HL-60 (cell line): Measurements from ENCODE around the gene SPATA9.

ENCODE experiments used
- DNase-seq, 2 experiments: peaks; one replicate each; pipeline ENCODE4 v3.0.0-alpha.2; 2010 to 2020; ENCODE audit warnings: low read depth in 1 of 2, low spot score in 1 of 2
- H3K27ac ChIP-seq: fragments of 250-450 bp; sonication (Bioruptor Pico); replicated peaks from 2 replicates; pipeline ENCODE4 v1.5.1; 2020; ENCODE audit warnings: mild to moderate bottlenecking, moderate library complexity
- H3K27me3 ChIP-seq: fragments of 250-450 bp; sonication (Bioruptor Pico); 2 replicates; pipeline ENCODE4 v1.5.1; 2021; ENCODE audit warnings: mild to moderate bottlenecking, moderate library complexity; ENCODE audit not compliant: insufficient read depth, poor library complexity, severe bottlenecking
- H3K4me3 ChIP-seq: replicated peaks from 2 replicates; pipeline ENCODE4 v1.5.1; 2011; ENCODE audit warnings: mild to moderate bottlenecking, control low read depth, low read length; ENCODE audit not compliant: insufficient read depth
- GABPA ChIP-seq: IDR thresholded peaks from 2 replicates; pipeline ENCODE4 v1.6.1; 2012; ENCODE audit warnings: low read depth
- POLR2AphosphoS5 ChIP-seq: IDR thresholded peaks from 2 replicates; pipeline ENCODE4 v1.6.1; 2012; ENCODE audit warnings: low read depth
- SPI1 ChIP-seq: IDR thresholded peaks from 2 replicates; pipeline ENCODE4 v1.6.1; 2012; ENCODE audit warnings: low read depth, mild to moderate bottlenecking, borderline replicate concordance
- TF ChIP-seq, protein P1 (sequence below): IDR thresholded peaks from one replicate; pipeline ENCODE4 v1.5.1; 2011; ENCODE audit warnings: low read length, control low read depth, inconsistent platforms; ENCODE audit not compliant: insufficient read depth
- TF ChIP-seq, protein P2 (sequence below): IDR thresholded peaks from 2 replicates; pipeline ENCODE4 v1.6.1; 2012; ENCODE audit warnings: low read depth; ENCODE audit not compliant: insufficient replicate concordance

The SPATA9 gene

DNA sequence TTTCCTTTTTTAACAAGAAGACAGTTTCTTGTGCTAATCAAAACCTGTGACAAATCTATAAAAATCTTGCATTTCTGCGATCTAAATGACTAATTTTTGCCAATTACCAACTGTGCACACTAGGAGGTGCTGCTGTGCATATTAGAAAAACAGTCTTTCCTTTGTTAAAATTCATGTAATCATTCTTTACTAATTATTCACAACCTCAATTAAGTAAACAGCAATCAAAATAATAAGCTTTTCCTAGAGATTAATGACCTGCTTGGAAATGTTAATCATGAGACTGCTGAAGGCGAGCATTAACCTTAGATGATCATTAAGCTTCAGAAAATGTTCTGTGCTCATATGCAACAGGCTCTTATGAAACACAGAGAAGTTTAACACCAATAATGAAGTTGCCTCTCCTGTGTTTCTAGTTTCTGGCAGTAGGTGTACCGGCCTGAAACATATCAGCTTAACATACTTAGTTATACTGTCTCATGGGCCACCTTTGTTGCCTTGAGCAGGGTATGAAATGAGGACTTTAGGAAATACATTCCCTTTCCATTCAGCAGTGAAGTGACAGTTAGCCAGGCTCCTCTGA, 18.5 kb downstream of the SPATA9 start:
- no peak overlapping the region for H3K27ac ChIP-seq
- no peak for TF ChIP-seq POLR2AphosphoS5
- TF ChIP-seq, protein P1, sequence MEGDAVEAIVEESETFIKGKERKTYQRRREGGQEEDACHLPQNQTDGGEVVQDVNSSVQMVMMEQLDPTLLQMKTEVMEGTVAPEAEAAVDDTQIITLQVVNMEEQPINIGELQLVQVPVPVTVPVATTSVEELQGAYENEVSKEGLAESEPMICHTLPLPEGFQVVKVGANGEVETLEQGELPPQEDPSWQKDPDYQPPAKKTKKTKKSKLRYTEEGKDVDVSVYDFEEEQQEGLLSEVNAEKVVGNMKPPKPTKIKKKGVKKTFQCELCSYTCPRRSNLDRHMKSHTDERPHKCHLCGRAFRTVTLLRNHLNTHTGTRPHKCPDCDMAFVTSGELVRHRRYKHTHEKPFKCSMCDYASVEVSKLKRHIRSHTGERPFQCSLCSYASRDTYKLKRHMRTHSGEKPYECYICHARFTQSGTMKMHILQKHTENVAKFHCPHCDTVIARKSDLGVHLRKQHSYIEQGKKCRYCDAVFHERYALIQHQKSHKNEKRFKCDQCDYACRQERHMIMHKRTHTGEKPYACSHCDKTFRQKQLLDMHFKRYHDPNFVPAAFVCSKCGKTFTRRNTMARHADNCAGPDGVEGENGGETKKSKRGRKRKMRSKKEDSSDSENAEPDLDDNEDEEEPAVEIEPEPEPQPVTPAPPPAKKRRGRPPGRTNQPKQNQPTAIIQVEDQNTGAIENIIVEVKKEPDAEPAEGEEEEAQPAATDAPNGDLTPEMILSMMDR = peak; percentile 7
- TF ChIP-seq GABPA = no peak
- TF ChIP-seq, protein P2, sequence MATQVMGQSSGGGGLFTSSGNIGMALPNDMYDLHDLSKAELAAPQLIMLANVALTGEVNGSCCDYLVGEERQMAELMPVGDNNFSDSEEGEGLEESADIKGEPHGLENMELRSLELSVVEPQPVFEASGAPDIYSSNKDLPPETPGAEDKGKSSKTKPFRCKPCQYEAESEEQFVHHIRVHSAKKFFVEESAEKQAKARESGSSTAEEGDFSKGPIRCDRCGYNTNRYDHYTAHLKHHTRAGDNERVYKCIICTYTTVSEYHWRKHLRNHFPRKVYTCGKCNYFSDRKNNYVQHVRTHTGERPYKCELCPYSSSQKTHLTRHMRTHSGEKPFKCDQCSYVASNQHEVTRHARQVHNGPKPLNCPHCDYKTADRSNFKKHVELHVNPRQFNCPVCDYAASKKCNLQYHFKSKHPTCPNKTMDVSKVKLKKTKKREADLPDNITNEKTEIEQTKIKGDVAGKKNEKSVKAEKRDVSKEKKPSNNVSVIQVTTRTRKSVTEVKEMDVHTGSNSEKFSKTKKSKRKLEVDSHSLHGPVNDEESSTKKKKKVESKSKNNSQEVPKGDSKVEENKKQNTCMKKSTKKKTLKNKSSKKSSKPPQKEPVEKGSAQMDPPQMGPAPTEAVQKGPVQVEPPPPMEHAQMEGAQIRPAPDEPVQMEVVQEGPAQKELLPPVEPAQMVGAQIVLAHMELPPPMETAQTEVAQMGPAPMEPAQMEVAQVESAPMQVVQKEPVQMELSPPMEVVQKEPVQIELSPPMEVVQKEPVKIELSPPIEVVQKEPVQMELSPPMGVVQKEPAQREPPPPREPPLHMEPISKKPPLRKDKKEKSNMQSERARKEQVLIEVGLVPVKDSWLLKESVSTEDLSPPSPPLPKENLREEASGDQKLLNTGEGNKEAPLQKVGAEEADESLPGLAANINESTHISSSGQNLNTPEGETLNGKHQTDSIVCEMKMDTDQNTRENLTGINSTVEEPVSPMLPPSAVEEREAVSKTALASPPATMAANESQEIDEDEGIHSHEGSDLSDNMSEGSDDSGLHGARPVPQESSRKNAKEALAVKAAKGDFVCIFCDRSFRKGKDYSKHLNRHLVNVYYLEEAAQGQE = no peak
- no peak for TF ChIP-seq SPI1
- DNase-seq = no peak

DNA sequence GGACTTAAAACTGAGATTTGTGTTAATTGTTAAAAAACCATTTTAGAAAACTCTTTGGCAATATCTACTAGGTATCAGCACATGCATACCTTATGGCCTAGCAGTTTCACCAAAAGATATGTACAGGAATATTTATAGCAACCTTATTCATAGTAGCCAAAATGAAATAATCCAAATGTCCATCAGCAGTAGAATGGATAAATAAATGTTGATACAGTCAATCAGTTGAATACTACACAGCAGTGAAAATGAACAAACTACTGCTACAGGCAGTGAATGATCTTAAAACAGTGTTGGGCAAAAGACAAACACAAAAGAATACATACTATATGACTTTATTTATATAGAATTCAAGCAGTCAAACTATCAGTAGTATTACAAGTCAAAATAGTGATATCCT, 19.8 kb downstream of the SPATA9 start:
- Histone ChIP-seq H3K27me3 (no peaks in the 10 kb centered on the region), H3K4me3 (no peak overlapping the region), H3K27ac (no peak overlapping the region)
- TF ChIP-seq POLR2AphosphoS5 (no peak), GABPA (no peak), SPI1 (no peak)
- TF ChIP-seq, protein P1 = no peak
- no peak for DNase-seq

More for the DNA sequence above, 18.5 kb downstream of the SPATA9 start:
- Histone ChIP-seq H3K27me3 (no peaks in the 10 kb centered on the region), H3K4me3 (no peak overlapping the region)

DNA sequence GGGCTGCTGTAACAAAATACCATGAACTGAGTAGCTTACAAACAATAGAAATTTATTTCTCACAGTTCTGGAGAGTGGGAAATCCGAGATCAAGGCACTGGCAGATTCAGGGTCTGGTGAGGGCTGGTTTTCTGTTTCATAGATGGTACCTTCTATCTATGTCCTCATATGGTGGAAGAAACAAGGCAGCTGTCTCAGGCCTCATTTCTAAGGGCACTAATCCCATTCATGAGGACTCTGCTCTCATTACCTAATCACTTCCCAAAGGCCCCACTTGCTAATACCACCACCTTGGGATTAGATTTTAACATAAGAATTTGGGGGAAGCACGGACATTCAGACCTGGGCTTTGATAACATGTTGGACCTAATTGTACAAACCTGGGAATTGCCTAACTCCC, 22.7 kb downstream of the SPATA9 start:
- Histone ChIP-seq H3K27me3 (no peaks in the 10 kb centered on the region), H3K4me3 (no peak overlapping the region), H3K27ac (no peak overlapping the region)
- no peak for DNase-seq
- TF ChIP-seq, protein P1 = no peak
- TF ChIP-seq POLR2AphosphoS5 = no peak
- no peak for TF ChIP-seq GABPA
- TF ChIP-seq, protein P2 = no peak
- TF ChIP-seq SPI1 = no peak

DNA sequence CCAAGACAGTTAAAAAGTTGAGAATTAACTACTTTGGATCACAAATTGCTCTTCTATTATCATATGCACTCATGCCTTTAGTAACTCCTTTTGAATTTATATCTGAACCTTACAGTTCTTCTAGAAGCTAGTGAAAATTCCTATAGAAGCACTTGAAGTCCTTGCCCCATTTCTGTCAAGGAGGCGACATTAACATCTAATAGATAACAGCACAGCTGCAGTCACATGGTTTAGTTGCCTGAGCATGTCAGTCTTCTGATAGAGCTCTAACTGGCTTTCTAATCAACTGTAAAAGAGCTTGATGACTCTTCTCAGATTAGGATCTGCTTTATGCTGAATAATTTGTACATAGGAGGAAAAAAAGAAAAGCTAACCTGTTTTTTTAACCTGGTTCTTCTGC, 27.2 kb downstream of the SPATA9 start:
- Histone ChIP-seq H3K27me3 (no peaks in the 10 kb centered on the region), H3K4me3 (no peak overlapping the region), H3K27ac (no peak overlapping the region)
- TF ChIP-seq, protein P2 = no peak
- TF ChIP-seq SPI1 = no peak
- TF ChIP-seq, protein P1 = no peak
- no peak for TF ChIP-seq GABPA
- TF ChIP-seq POLR2AphosphoS5 = no peak
- DNase-seq = no peak
